GM19238 (cell line): ENCODE measurements around the gene CEP350.
"Not testable (repeated sequence)": the region's sequence is repeated elsewhere in the genome, so short reads cannot be mapped to it uniquely, and the experiment has no call there.

Experiments used
- DNase-seq: peaks from one replicate; pipeline ENCODE4 v3.0.0; 2011; ENCODE audit warnings: low spot score; ENCODE audit not compliant: insufficient read length

Gene CEP350

DNA sequence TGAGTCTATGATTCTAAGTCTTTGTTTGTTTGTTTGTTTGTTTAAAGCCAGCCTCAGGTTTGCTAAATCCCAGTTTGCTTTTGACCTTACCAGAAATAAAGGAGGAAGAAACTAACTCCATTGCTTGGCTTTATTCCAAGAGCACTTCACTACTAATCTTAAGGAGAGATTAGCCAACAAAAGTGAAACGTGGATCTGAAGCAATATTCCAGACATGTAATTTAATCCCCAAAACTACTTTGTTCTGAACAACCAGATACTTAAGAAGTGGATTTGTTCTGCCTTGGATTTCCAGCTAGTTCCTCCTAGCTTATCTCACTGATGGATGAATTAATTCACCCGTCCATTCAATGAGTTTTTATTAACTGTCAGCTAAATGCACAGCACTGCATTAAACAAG is 15.9 kb upstream of the CEP350 start:
- no peak for DNase-seq

DNA sequence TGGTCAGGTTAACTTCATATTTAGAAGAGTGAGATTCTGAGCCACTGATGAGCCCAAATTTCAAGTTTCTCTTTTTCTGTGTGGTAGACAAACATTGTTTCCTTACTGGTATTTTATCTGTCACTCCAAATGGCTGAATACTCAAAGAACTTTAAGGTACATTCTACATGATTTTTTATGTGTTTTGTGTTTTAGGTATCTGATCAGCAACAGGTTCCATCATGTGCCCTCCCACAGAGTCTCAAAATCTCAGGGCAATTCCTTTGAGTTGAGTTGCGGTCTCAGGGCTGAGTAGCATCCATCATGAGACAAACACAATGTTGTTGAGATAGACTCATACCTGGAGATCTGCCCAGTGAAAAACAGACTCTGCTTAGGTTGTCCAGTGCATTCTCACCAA is 14.7 kb upstream of the CEP350 start:
- DNase-seq = no peak

DNA sequence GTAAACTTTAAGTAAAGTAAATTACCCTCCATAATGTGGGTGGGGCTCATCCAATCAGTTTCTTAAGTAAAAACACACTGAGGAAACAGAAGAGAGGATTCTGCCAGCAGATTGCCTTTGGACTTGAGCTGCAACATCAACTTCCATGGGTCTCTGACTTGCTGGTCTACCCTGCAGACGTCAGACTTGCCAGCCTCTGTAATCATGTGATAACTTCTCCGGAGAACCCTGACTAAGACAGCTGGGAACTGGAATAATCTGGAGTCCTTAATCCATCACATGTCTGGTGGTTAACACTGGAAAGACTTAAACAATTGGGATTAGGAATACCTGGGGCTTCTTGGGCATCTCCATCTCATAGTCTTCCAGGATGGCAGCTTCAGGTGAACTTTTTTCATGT is 13.2 kb upstream of the CEP350 start:
- no peak for DNase-seq

DNA sequence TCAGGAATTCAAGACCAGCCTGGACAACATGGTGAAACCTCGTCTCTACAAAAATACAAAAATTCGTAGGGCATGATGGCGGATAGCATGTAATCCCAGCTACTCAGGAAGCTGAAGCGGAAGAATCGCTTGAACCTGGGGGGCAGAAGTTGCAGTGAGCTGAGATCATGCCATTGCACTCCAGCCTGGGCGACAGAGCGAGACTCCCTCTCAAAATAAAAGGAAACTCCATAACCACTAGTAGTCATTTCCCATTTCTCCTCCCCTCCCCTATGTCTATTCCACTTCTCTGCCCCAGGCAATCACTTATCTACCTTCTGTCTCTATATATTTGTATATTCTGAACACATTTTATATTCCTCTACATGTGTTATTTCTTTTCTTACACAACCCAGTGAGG is 4.0 kb upstream of the CEP350 start:
- no peak for DNase-seq

DNA sequence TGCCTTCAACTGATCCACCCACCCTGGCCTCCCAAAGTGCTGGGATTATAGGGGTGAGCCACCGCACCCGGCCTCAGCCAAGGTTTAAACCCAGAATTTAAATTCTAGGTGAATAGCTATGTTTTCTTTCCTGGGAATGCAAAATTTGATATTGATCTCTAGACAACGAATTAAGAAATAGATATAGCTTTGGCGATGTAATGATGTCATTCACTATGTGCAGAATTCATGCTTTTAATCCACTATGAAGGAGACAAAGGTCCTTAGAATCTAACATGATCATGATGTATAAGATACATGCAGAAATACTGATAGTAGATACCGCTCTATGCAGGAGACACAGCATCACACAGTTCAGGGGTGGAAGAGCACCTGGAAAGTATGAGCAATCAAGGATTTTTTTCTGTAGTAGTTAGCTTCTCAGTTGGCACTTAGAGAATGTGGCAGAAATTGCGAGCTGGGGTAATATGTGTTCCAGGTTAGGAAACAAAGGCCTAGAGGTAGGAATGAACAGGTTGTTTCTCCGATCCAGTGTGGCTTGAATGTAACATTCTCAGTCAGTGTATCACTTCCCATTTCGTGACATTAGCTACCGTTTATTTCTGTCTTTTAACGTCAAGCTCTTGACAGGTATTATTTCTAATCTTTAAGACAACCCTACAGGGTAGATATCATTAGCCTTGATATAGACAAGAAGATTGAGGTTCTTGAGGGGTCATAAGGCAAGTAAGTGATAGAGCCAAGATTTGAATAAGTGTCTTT is 3.0 kb upstream of the CEP350 start:
- no peak for DNase-seq

DNA sequence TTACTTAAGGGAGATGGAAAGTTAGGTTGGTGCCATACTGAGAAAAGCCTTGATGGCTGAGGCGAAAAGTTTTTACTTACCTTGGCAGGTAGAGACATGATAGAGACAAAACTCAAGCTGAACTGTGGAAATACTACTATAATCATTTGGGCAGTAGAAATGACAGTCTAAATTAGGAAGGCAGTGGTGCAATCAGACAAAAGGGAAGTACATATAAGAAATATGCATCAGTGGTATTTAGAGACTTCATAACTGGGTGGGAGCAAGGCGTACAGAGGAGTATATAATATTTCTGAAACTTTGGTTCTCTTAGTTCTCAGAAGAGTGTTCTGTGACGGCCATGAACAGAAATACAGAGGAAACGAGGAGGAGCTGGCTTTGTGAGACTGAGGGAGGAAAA is 2.4 kb upstream of the CEP350 start:
- DNase-seq = no peak

DNA sequence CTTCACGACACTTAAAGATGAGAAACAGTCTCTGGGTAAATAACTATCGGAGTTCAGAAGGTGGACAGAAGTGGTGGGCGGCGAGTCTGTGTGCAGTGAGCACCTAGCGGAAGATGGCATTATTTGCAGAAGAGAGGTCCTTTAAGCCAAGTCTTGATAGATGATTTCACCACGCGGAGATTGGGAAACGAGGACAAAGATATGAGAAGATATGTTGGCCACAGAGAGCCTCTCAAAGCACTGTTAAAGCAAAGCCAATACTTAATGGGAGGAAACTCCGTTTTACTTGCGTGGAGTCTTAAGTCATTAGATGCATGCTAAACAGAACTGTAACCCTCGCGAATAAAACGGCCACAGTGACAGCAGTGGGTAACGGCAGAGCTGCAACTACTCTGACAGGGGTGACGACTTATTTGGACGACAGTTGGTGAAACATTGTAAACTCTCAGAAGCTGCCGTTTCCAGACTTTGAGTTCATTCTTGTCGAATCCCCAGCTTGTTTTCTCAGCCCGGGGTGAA is 577 bp upstream of the CEP350 start:
- no peak for DNase-seq

DNA sequence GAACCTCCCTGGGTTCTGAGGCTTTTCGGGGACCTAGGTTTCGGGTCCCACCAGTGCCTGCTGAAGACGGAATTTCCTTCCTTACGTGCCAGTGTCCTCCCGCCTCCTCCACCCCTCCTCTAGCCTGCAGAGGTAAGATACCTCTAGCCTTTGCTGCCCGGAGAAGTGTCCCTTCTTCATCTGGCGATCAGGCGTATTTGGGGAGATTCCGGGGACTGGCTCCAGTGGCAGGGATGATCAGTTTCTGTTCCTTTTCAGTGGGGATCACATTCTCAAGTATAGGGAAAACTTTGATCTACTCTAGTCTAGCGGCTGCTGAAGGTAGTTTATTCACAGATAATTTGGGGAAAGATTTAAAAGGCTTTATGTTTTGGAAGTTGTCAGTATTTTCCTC is 674 bp downstream of the CEP350 start:
- no peak for DNase-seq

DNA sequence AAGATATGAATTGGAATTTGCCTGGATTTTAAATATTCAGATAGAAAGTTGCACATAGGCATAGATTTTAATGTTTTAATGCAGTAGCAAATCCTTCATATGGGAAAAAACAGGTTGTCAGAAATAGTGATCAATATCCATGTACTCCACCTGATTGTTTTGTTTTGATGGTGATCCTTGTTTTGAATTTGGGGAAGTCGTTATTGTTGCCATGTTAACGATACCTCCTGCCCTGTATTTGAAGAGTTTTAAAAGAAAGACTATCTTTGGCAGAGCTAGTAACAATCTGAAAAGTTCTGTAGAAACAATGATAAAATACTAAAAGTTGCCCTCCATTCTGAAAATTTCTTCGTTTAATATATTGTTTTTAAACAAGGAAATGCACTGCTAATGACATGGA is 1.1 kb downstream of the CEP350 start:
- no peak for DNase-seq

DNA sequence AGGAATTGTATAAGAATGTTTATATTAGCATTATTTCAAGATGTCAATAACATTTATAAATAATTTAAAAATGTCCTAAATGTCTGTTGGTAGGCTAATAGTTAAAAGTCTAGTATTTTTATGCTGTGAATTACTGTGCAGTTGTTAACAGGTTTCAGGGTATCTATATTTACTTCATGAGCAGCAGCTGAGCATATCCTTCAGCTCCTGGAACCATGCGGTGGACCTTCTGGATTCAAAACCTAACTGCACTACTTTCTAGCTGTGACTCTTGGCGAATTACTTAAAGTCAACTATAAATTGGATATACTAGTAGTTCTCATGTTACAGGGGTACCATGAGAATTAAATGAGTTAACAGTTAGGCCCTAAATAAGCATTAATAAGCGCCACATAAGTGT is 3.7 kb downstream of the CEP350 start:
- no peak for DNase-seq

DNA sequence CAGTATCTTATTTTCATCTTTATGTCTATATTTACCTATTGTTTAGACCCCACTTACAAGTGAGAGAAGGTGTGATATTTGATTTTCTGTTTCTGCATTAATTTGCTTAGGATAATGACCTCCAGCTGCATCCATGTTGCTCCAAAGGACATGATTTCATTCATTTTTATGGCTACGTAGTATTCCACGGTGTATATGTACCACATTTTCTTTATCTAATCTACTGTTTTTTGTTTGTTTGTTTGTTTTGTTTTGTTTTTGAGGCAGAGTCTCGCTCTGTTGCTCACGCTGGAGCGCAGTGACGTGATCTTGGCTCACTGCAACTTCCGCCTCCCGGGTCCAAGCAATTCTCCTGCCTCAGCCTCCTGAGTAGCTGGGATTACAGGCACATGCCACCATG is 7.6 kb downstream of the CEP350 start:
- not testable (repeated sequence) for DNase-seq

DNA sequence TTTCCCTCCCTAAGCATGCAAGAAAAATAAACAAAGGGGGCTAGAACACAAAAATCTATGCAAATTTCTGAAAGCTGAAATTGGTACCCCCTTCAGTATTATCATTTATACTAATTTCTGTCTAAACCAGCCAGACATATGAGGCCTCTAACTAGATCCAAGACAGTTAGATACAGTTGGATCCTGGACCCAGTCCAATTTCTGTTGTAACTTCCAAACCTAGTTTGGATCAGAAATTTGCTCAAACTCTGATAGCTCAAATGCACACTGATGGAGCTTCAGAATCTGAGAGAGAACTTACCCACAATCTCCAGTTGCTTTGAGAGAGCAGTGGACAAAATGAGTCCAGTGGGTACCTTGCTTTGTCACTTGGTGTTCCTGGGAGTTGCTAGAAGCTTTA is 11.9 kb downstream of the CEP350 start:
- DNase-seq = no peak

DNA sequence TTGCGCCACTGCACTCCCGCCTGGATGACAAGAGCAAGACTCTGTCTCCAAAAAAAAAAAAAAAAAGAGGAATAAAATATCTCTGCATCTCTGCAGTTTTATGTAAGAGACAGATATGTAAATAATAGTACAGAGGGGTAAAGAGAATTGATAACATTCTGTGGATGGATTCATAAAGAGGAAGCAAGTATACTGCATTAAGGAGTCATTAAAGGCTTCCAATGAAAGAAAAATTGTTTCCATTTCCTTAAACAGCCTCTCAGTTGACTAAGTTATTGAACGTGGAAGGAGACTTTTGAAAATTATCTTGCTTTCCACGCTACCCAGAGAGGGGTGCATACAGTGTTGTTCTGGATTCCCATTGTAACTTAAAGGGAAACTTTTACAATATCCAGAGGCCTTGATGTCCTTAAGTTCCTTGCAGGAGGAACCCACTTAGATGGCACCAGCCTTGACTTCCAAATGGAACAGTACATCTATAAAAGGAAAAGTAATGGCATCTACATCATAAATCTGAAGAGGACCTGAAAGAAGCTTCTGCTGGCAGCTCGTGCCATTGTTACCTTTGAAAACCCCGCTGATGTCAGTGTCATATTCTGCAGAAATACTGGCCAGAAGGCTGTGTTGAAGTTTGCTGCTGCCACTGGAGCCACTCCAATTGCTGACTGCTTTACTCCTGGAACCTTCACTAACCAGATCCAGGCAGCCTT is 13.8 kb downstream of the CEP350 start:
- DNase-seq = no peak

DNA sequence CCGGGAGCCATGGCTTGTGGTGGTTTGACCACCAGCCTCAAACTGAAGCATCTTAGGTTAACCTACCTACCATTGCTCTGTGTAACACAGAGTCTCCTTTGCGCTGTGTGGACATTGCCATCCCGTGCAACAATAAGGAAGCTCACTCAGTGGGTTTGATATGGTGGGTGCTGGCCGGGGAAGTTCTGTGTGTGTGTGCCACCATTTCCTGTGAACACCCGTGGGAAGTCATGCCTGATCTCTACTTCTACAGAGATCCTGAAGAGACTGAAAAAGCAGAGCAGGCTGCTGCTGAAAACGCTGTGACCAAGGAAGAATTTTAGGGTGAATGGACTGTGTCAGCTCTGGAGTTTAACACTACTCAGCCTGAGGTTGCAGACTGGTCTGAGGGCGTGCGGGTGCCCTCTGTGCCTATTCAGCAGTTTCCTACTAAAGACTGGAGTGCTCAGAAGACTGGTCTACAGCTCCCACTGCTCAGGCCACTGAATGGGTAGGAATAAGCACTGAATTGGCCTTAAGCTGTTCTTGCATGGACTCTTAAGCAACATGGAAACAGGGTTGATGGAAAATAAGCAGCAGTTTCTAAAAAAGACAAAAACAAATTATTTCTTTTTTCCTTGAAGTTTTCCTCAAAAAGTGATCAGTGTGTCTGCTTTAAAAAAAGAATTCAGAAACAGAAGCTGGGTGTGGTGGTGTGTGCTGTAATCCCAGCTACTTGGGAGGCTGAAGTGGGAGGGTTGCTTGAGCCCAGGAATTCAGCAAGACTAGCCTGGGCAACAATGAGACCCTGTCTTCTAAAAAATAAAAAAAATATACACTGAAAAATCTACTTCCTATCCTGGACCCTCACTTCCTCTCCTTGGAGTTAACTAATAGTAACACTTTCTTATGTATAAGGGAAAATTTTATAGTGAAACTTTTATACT is 14.6 kb downstream of the CEP350 start:
- no peak for DNase-seq

DNA sequence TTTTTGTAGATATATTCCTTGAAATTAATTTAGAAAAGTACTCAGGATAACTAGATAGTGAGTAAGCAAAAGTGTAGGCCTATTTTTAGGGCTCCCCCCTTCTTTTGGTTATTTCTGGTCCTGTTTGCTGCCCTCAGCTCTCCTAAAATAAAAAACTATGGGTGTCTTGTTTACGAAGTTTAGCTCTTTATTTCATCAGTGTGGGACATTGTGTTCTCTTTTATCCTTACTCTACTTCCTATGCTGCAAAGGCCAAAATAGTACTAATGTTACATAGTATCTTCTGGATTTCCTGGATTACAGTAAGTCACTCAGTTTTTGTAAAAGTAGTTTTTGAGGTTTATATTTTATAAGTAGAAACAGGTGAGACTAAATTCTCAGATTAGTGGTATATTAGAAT is 15.4 kb downstream of the CEP350 start:
- DNase-seq = no peak

DNA sequence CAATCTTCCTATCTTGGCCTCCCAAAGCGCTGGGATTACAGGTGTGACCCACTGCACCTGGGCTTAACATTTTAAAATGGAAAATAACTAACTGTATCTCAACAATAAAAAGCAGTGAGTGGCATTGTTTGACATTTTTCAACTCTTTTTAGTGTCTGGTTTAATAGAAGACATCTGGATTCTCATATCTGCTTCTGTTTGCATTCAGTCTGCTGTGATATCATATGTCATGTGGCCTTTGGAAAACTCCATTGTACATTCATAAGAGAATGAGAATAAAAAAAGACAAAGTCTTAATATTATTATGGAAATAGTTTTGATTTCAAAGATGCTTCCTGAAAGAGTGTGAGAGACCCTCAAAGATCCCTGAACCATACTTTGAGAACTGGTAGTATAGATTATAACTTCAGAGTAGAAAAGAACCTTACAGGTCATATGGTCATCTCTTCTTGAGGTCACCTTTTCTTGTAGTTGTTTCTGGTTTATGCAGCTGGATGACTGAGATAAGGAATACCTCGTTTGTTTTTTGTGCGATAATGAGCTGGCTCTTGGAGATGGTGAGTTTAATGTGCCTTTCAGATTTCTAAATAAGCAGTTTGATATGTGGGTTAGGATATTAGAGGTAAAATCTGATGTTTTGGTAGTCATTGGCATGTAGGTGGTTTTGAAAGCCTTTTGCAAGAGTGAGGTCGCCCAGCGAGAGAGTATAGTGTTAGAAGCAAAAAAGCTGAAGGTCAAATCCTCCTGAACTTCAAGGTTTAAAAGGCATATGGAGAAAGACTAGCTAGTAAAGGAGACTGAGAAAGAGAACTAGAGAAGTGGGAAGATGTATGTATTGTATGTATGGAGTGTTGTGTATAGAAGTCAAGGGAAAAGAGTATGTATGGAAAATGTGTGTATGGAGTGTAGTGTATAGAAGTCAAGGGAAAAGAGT is 17.2 kb downstream of the CEP350 start:
- DNase-seq = no peak

DNA sequence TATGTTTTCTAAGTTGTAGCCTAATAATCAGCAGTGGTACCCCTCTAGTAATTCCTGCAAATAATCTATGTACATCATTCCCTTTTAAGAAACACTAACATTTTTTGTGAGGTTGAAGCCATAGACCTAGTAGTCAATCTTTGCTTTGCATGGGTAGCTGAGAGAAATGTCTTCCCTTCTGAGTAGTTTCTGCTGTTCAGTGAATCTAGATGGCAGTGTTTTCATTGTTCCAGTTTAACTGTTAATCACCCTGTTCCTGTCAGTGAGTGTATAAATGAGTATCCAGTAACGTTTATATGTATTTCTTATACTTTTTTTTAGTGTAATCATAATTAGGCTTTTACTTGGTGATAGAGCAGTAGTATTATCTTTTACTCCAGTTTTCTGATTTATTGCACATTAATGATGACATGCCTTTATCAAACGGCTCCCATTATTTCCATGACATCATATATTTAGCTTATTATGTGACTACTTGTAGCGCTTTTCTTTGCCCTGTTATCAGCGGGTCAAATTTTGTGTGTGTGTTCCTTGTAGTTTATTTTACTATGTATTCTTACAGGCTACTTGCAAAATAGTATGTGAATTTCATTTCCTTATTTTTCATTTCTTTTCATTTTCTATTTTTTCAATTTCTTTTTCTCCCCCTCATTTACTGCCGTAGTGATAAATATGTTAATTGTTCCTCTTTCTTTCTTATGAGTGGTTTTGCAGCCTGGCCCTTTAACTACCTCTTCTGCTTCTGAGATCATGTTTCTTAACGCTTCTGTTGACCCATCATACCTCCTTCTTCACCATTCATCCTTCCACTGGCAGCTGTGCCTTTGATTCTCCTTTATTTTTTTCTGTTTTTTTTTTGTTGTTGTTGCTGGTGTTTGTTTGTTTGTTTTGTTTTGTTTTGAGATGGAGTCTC is 18.8 kb downstream of the CEP350 start:
- no peak for DNase-seq

DNA sequence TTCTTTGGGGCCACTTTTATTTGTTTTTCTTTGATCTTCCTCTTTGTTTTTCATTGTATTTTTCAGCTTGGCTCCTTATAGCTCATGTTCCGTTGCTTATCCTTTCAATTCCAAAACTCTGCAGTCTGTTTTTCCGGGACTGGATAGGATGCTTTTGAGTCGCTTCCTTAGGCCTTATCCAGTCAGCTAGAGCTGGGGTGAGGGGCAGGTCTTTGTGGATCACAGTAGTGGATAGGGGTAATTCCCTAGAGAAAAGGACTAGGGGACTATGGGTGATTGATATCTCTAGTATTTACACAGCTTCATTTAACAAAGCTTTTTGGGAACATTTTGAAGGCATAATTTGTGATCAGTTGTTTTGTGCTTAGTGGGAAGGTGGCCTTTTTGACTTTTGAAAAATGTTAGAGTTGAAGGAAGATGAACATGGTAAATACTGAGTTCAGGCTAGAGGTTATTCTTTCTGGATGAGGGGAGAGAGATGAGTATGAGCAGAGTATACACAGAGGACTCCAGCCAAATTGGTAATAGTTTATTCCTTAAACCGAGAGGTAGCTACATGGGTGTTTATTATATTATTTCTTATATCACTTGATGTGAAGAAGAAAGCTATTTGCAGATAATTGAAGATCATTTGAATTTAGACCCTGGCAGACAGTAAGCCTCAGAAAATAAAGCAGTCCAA is 22.5 kb downstream of the CEP350 start:
- no peak for DNase-seq
